AG09309 (cell line): ENCODE measurements around the gene CHD9.

Experiments used
- DNase-seq: peaks from one replicate; pipeline ENCODE4 v3.0.0-alpha.2; 2010; ENCODE audit warnings: low read depth
- H3K4me3 ChIP-seq: 2 replicates; pipeline ENCODE4 v1.5.1; 2011; ENCODE audit warnings: mild to moderate bottlenecking, low read depth, low read length, moderate library complexity; ENCODE audit not compliant: control insufficient read depth
- CTCF ChIP-seq: IDR thresholded peaks from 2 replicates; pipeline ENCODE4 v1.5.1; 2011; ENCODE audit warnings: mild to moderate bottlenecking, low read depth, low read length, inconsistent platforms; ENCODE audit not compliant: insufficient read depth, control insufficient read depth; ENCODE audit errors: missing control alignments

CHD9 gene

DNA sequence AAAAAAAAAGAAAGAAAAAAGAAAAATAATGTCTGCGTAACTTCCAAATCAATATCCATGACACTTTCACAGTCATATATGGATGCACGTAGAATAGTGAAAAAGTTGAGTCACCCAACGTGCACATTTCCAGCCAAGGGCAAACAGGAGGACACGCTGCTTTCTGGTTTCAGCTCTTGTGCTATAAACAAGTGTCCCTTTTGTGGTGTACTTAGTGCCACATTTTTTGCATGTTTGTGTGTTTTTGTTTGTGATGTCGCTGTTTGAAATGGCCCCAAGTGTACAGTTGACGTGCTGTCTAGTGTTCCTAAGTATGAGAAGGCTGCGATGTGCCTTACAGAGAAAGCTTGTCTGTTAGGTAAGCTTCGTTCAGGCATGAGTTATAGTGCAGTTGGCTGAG, 2.9 kb downstream of the CHD9 start:
- no peak overlapping the region for H3K4me3 ChIP-seq
- no peak for TF ChIP-seq CTCF
- DNase-seq: no peak

- no peak for DNase-seq
- H3K4me3 ChIP-seq: no peak overlapping the region
- no peak for TF ChIP-seq CTCF
Measured at GRCh38 chr16:53058441-53058840, 3.6 kb downstream of the CHD9 start.

- DNase-seq: no peak
- H3K4me3 ChIP-seq: no peak overlapping the region
- TF ChIP-seq CTCF: no peak
Measured at GRCh38 chr16:53058882-53059281, 4.1 kb downstream of the CHD9 start.

DNA sequence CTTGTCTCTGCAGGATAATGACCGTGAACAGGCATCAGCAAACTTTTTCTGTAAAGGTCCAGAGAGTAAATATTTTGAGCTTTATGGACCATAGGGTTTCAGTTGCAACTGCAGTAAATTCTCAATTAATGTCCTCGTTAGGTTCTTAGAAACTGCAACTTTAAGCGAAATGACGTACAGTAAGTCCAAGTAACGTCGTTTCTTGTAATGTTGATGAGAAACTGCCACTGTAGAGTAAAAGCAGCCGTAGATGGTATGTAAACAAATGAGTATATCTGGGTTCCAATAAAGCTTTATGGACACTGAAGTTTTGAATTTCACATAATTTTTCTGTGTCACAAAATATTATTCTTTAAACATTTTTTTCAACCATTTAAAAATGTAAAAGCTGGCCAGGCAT, 4.9 kb downstream of the CHD9 start:
- TF ChIP-seq CTCF: no peak
- DNase-seq: no peak

GRCh38 chr16:53061256-53061655, 6.5 kb downstream of the CHD9 start:
- no peak for DNase-seq
- no peak overlapping the region for H3K4me3 ChIP-seq
- no peak for TF ChIP-seq CTCF

More for the DNA sequence above, 4.9 kb downstream of the CHD9 start:
- no peak overlapping the region for H3K4me3 ChIP-seq

DNA sequence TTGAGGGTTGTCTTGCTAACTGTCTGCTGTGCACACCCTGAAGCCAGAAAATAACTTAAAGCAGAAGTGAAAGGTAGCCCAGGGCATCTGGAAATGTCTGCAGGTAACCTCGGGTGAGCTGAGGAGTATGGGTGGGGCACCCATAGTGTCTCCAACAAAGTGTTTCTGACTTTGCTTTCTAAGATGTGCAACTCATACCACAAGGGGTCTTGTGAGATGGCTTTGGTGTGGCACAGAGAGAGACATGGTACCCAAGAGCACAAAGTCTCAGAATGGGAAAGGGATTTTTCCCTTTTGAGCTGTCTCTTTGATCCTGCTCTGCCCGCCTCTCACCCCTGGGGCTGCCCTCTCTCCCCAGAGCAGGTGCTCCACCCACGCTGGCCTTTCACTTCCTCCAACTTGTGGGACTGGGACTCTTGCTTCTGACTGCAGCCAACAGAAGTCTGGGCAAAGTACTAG, 6.9 kb downstream of the CHD9 start:
- H3K4me3 ChIP-seq: no peak overlapping the region
- TF ChIP-seq CTCF: no peak
- no peak for DNase-seq

GRCh38 chr16:53064081-53064578, 9.3 kb downstream of the CHD9 start:
- DNase-seq: no peak
- no peak for TF ChIP-seq CTCF
- H3K4me3 ChIP-seq: no peak overlapping the region
